NCI-H226 (cell line): ENCODE data around the gene GJA9.

ENCODE experiments used
- DNase-seq: peaks from one replicate; pipeline ENCODE4 v3.0.0-alpha.2; 2015

Gene GJA9

DNA sequence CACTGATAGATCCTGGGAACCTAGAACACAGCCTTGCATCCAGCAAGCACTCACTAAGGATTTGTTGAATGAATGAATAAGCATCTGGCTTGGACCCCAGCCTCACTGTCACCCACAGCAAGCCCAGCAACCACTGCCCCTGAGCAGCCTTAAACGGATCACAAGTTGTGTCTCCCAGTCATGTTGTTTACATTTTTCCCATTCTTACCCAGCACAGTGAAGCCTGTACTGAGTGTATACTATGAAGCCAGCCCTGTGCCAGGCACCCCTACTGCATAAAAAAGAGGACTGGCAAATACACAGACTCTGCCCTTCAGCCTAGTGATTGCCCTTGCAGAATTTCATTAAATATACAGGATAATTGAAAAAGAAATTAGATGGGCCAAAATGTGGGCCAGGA lies 52.0 kb downstream of the GJA9 start:
- DNase-seq = no peak

GRCh38 chr1:38827318-38827717 lies 54.1 kb downstream of the GJA9 start:
- DNase-seq = no peak

GRCh38 chr1:38826886-38827285 lies 54.5 kb downstream of the GJA9 start:
- no peak for DNase-seq

GRCh38 chr1:38826262-38826661 lies 55.1 kb downstream of the GJA9 start:
- DNase-seq = no peak
